GM12878 (cell line): ENCODE measurements around the gene ATXN1.

Source experiments
- ASH2L ChIP-seq: fragments of 300-600, 200-600 bp; sonication (generic); IDR thresholded peaks from 2 replicates; pipeline ENCODE4 v1.6.1; 2017; ENCODE audit warnings: low read depth, mild to moderate bottlenecking, borderline replicate concordance
- BRCA1 ChIP-seq: IDR thresholded peaks from 2 replicates; pipeline ENCODE4 v1.6.1; 2011; ENCODE audit warnings: low read depth, low read length, improper control_type of control experiment
- CHD2 ChIP-seq: IDR thresholded peaks from 2 replicates; pipeline ENCODE4 v1.6.1; 2011; ENCODE audit warnings: low read depth, low read length, improper control_type of control experiment, borderline replicate concordance
- FOXK2 ChIP-seq: fragments of 450-650 bp; IDR thresholded peaks from 2 replicates; pipeline ENCODE4 v1.6.1; 2017; ENCODE audit warnings: mild to moderate bottlenecking, moderate library complexity
- HCFC1 ChIP-seq: fragments of 150-350 bp; IDR thresholded peaks from 2 replicates; pipeline ENCODE4 v1.6.1; 2014; ENCODE audit warnings: low read length
- IKZF1 ChIP-seq: fragments of 450-650 bp; conservative IDR thresholded peaks from 2 replicates; pipeline ENCODE4 v1.6.1; 2017; ENCODE audit warnings: antibody characterized with exemption, mild to moderate bottlenecking
- JUND ChIP-seq: IDR thresholded peaks from 2 replicates; pipeline ENCODE4 v1.6.1; 2012; ENCODE audit warnings: low read depth, mild to moderate bottlenecking, low read length, improper control_type of control experiment, moderate library complexity
- MEF2A ChIP-seq: IDR thresholded peaks from 2 replicates; pipeline ENCODE4 v1.6.1; 2011; ENCODE audit warnings: low read depth, mild to moderate bottlenecking, low read length, moderate library complexity; ENCODE audit not compliant: insufficient read depth
- POLR2A ChIP-seq: IDR thresholded peaks from 2 replicates; pipeline ENCODE4 v1.6.1; 2011; ENCODE audit warnings: low read depth, mild to moderate bottlenecking, low read length
- POLR2AphosphoS2 ChIP-seq: IDR thresholded peaks from 2 replicates; pipeline ENCODE4 v1.6.1; 2011; ENCODE audit warnings: low read depth, mild to moderate bottlenecking, low read length, improper control_type of control experiment, moderate library complexity
- SRF ChIP-seq, 2 experiments: IDR thresholded peaks; 2 replicates each; pipeline ENCODE4 v1.6.1; 2011; ENCODE audit warnings: low read depth in 2 of 2, low read length in 2 of 2, mild to moderate bottlenecking in 1 of 2, moderate library complexity in 1 of 2
- TAF1 ChIP-seq: IDR thresholded peaks from 2 replicates; pipeline ENCODE4 v1.6.1; 2011; ENCODE audit warnings: mild to moderate bottlenecking, low read depth, low read length, borderline replicate concordance
- TF ChIP-seq, protein P1 (sequence below), 3 experiments: IDR thresholded peaks in 2 of 3; conservative IDR thresholded peaks in 1 of 3; 2 replicates each; pipeline ENCODE4 v1.5.1; 2011; ENCODE audit warnings: low read depth in 3 of 3, low read length in 3 of 3, mild to moderate bottlenecking in 3 of 3, control low read depth in 2 of 3, moderate library complexity in 2 of 3, inconsistent platforms in 1 of 3, mixed read lengths in 1 of 3; ENCODE audit not compliant: control insufficient read depth in 2 of 3, insufficient read depth in 1 of 3; ENCODE audit errors: extremely low read depth in 1 of 3

DNA sequence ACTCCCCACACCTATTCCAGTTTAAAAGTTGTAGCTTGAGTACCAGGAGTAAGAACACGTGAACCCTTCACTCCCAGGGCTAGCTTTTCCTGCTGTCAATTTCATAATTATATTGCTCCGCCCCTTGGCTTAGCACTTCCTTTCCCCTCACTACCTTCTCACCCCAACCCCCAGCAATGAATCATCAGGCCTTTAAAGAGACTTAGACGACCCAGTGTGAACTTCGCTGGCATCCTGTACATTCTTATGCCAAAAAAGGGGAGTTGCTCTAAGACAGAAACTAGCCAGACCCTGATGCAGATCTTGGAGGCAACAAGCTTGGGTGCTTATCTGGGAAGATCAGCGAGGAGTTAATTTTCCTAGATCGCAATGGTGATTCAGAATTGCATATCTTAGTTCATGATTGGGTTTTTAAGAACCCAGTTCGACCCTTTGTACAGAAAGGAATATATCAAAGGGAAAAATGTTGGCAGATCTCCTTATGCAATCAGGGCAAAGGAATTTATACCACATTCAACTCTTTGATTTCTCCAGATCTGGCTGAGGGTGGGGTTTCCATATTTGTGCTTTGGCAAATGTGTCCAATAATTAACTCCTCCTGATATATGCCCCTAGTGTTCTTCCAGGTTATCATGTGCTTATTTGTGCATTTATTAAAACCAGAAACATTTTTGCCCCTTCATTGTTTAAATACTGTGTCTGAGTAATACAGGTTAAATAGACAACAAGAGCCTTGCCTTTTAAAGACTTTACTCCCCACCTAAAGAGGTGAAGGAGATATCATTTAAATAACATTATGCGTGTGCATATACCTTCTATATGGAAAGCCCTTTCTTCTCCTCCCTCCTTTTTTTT lies 8.1 kb upstream of the ATXN1 start:
- TF ChIP-seq, protein P1, sequence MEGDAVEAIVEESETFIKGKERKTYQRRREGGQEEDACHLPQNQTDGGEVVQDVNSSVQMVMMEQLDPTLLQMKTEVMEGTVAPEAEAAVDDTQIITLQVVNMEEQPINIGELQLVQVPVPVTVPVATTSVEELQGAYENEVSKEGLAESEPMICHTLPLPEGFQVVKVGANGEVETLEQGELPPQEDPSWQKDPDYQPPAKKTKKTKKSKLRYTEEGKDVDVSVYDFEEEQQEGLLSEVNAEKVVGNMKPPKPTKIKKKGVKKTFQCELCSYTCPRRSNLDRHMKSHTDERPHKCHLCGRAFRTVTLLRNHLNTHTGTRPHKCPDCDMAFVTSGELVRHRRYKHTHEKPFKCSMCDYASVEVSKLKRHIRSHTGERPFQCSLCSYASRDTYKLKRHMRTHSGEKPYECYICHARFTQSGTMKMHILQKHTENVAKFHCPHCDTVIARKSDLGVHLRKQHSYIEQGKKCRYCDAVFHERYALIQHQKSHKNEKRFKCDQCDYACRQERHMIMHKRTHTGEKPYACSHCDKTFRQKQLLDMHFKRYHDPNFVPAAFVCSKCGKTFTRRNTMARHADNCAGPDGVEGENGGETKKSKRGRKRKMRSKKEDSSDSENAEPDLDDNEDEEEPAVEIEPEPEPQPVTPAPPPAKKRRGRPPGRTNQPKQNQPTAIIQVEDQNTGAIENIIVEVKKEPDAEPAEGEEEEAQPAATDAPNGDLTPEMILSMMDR (IDR thresholded peaks at IDR 0.05 in 2 of 3, conservative IDR thresholded peaks at IDR 0.05 in 1 of 3; ENCODE audit: control insufficient read depth in 2 of 3, extremely low read depth in 1 of 3, insufficient read depth in 1 of 3, low read depth in 3 of 3, low read length in 3 of 3), result no peak
- TF ChIP-seq POLR2AphosphoS2, result no peak
- no peak for TF ChIP-seq ASH2L
- TF ChIP-seq CHD2, result no peak
- no peak for TF ChIP-seq HCFC1
- no peak for TF ChIP-seq BRCA1
- no peak for TF ChIP-seq POLR2A
- TF ChIP-seq SRF (IDR thresholded peaks at IDR 0.05; ENCODE audit: low read depth in 2 of 2, low read length in 2 of 2), result no peak
- no peak for TF ChIP-seq FOXK2
- no peak for TF ChIP-seq JUND
- TF ChIP-seq MEF2A, result no peak
- no peak for TF ChIP-seq TAF1
- TF ChIP-seq IKZF1, result no peak
